Loucy (cell line): ENCODE data around the gene TMEM233.

Experiments
- CTCF ChIP-seq: fragments of 200-600 bp; sonication (generic); conservative IDR thresholded peaks from 2 replicates; pipeline ENCODE4 v1.5.1; 2014; ENCODE audit warnings: mild to moderate bottlenecking, antibody characterized with exemption, low read length
- EZH2phosphoT487 ChIP-seq: fragments of 200-600 bp; IDR thresholded peaks from 2 replicates; pipeline ENCODE4 v1.6.1; 2018; ENCODE audit warnings: antibody characterized with exemption, mild to moderate bottlenecking, moderate library complexity, borderline replicate concordance

GRCh38 chr12:119689935-119690500 is 96.4 kb downstream of the TMEM233 start:
- no peak for TF ChIP-seq CTCF
- no peak for TF ChIP-seq EZH2phosphoT487
